Measurements from ENCODE around the gene TMEM203.

Gene TMEM203

DNA sequence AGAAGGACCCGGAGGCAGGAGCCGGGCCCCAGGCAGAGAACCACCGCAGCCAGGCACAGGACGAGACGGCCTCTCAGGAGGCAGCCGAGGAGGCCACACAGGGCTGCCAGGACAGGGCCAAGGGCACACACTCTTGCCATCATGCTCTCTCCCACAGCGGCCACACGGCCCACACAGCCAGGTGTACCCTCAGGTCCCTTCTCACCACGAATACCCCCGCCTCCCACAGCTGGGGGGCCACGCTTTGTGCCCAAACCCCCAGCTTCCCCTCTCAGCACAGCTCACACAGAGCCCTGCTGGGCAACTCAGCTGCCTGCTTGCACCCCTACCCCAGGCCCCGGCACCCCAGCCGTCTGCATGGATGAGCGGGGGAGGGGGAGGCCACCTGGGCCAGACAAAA, 11.7 kb downstream of the TMEM203 start:
- no peak for DNase-seq

- no peak for DNase-seq
Measured at GRCh38 chr9:137192859-137193258, 12.6 kb downstream of the TMEM203 start.

- no peak for DNase-seq
Measured at GRCh38 chr9:137192448-137192780, 13.0 kb downstream of the TMEM203 start.

GRCh38 chr9:137191691-137192447, 13.6 kb downstream of the TMEM203 start:
- DNase-seq = no peak

DNA sequence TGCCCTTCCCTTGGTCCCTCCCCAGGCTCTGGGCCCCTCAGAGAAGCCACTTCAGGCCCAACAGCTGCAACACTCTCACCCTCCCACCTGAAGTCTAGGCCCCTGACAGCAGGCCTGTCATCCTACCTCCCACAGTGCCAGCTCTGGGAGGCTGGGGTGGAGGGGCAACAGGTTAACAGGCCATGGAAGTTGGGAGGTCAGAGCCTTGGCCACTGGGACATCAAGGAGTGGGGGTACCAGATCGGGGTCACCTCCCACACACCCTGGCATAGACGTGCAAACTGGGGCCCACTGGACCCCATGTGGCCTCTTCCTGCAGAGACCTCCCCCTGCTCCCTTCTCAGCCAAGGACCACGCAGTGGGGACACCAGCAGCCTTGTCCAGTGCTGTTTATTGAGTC, 14.2 kb downstream of the TMEM203 start:
- DNase-seq = no peak

DNA sequence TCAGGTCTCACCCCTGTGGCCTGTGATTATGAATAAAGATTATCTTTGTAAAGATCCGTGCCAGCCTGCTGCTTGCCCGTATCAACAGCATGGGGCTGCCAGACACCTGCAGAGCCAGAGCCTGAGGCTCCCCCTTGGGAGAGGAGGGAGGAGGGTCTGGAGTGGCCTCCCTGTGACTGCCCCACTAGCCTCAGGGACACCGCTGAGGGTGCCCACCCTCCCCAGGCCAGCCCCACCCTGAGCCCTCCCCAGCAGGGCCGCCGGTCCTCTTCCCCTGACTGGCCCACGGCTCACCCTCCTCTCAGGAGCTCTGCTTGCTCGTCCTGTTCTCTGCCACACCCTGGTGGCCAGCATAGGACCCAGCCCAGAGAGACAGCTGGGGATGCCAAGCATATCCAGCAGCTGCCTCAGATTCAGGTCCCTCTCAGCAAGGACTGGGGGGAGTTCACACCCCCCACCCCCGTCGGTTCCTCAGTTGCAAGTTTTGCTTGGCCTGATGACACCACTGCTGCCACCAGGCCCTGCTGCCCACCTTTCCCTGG, 15.1 kb downstream of the TMEM203 start:
- no peak for DNase-seq

DNA sequence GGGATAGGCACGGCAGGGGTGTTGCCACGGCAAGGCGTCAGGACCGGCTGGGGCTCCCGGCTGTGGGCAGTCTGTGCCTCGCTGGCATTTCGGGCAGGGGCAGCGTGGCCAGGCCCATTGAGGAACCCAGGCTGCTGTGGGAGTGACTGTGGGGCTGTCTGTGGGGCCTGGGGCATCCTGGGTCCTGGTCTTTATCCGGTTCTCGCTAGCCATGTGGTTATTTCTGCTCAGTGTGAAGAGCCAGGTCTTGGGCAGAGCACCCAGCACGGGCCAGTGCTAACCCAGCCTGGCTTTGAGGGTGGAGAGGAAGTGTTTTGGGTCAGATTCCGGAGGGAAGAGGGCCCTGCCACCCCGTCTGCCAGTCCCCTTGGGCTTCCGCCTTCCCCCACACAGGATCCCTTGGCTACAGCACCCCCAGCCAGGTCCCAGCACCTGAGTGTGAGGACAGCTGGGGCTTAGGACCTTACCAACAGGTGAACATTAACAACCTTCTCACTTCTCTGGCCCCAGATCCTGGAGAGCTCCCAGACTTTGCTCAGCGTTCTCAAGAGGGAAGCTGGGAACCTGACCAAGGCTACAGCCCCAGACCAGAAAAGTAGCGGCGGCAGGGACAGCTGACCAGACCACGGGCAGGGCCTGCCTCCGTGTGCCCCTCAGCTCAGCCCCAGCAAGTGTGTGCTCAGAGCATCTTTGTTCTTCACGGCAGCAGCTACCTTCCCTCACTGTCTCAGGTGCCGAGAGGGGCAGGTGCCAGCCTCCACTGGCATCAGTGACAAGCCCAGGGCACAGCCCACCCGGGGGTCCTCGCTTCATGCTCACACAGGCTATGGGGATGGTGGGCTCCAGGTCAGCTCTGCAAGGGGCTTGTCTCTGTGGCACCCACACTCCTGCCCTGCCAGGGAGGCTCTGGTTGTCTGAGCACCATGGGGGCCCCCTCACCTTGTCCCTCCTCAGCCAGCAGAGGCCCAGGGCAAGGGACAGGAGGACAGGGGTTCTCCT, 15.9 kb downstream of the TMEM203 start:
- no peak for DNase-seq

GRCh38 chr9:137188490-137189296, 16.8 kb downstream of the TMEM203 start, which contains the start of the genes ANAPC2 and SSNA1:
TSS of gene ANAPC2 (minus strand) at chr9:137188560. CDS start at chr9:137188532, 28 bp downstream.
TSS of gene SSNA1 (plus strand) at chr9:137188676. CDS start at chr9:137188727, 51 bp downstream.
- peak; percentile 92 for DNase-seq

DNA sequence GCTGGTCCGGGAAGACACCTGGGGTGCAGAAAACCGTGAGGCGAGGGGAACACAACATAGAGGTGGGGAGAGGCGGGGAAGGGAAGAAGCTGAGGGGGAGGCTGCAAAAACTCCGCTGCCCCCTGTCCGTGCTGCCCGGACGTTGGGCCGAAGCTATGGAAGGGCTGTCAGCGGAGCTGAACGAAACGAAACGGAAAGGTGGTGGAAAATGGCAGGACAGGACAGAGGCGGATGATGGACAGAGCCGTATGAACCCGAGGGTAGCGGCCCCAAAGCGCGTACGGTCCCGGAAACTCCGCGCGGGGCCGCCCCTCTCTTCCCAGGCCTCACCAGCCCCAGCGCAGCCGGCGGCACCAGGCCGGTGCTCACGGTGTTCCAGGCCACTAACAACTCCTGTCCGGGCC, 17.4 kb downstream of the TMEM203 start:
- no peak for DNase-seq

DNA sequence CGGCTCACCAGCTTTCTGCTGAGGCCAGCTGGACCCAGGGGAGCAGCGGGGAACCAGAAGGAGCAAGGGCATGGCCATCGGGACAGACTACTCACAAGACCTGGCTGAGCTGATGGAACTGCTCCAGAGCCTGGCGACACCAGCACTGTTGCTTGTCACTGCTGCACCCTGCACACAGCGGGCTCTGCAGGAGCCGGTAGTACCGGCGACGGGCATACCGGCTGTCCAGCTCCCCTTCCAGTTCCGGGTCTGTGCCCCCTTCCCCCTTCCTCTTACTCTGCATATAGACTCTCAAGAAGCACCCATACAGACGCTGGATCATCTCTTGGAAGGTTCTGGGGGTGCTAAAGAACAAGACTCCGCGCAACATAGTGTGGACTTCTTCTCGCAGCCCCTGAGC, 18.1 kb downstream of the TMEM203 start:
- DNase-seq = no peak

DNA sequence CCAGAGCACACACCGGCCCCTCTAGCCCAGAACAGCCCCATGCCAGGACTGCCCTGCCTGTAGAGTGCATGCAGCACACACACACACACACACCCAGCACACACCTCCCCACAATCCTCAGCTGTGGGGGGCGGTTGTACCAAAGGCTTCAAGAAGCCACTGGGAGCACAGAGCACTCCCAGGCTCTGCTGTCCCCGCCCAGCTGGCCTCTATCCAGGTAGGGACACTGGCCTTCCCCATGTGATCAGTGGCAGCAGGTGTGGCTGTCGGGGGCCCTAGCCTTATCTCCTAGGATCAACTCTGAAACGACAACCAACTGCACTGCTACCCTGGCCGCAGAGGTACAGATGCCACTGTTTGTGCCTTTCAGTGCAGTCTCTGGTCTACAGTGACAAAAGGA, 19.1 kb downstream of the TMEM203 start:
- no peak for DNase-seq

- DNase-seq = no peak
Measured at GRCh38 chr9:137185921-137186320, 19.5 kb downstream of the TMEM203 start.

GRCh38 chr9:137184881-137185660, 20.4 kb downstream of the TMEM203 start:
- DNase-seq = no peak

- DNase-seq = no peak
Measured at GRCh38 chr9:137183980-137184595, 21.4 kb downstream of the TMEM203 start.

GRCh38 chr9:137182836-137183235, 22.6 kb downstream of the TMEM203 start:
- DNase-seq = no peak

DNA sequence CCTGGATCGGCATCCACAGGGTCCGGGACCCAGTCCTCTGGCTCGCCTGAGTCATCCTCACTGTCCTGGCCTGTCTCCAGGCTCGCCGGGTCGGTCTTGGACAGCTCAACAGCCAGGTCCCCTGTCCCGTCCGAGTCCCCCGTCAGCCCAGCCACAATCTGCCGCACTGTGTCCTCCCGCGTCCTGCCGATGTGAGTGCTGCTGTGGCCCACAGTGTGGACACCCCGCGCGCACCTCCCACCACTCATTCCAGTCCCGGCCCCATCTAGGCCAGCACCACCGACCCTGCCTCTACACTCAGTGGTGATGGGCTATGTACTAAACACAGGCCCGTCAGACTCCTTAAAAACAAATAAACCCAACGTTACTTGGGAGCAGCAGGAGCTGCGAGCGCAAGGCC, 23.8 kb downstream of the TMEM203 start:
- no peak for DNase-seq

GRCh38 chr9:137180491-137180890, 25.0 kb downstream of the TMEM203 start:
- no peak for DNase-seq

DNA sequence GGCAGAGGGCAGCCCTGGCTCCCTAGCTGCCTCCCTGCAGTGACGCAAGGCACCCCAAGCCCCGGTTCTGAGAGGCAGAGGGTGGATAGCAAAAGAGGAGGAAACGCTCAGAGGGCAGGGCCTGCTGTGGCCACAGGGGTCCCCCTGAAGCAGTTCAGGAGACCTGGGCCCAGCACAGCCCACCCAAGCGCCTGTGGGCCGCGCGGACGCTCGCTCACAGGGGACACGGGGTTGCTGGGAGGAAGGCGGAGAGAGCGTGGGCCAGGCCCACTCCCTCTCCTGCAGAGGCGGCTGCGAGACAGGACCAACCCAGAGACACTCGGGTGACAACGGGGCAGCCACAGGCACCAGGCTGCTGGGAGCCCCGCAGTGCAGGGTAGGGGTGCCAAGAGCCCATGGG, 25.7 kb downstream of the TMEM203 start:
- no peak for DNase-seq

DNA sequence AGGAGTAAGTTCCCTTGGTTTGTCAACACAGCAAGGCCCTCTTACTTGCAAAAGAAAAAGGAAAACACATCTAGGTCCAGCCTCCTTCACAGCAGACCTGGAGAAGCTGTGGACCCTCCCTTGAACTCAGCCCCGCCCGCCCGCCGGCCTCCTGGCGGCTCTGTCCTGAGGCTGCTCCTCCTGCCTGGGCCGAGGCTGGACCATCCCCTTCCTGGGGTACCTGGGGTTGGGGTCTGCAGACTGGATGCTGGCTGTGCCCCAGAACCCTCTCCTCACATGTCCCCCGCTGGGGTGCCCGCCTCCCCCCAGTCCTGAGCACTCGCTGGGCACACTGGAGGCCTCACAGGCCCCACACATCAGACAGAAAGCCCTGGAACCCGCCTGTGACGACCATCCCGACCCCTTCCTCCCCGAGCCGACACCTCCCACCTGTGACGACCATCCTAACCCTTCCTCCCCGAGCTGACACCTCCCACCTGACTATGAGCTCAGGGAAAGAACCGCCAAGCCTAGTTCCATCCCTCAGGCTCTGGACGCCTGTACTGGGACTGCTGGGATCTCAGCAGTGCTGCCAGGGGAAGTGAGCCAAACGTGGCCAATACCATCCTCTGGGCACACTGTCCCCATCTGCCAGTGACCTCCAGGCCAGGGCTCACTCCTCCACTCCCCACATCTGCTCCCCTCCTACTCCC, 26.4 kb downstream of the TMEM203 start:
- no peak for DNase-seq

DNA sequence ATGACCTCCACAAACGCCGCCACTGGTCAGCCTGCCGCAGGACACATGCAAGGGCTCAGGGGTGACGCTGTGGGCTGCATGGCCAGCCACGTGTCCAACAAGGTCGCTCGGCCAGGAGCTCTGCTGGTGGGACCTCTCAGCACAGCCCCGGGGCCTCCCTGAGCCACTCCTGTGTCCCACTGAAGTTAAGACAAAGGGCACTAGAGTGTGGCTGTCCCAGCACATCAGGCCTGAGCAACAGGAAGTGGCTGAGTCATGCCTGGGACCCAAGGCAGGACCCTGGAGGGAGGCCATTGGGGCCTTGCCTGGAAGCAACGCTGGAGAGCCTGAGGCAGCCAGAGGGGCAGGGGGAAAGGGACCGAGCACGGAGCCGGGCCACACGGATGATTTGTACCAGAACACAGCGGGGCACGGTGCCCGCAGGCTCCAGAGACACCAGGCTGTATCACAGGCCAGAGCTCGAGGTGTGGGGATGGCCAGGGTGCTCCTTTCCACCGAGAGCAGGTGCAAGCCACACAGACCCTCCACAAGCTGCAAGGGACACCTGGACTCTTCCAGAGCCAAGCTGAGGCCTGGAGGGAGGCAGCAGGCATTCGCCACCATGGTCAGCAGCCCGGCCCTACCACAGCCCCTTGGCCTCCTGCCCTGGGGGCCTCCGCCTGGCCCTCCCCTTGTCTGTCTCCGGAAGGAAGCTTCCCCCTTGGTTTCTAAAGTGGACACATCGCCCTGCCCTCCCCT, 27.1 kb downstream of the TMEM203 start:
- DNase-seq = no peak

Measured in CD4-positive, alpha-beta T cell treated with Interleukin-6 for 4 hours (primary cell).